Ovary (tissue), 9 donors: ENCODE data around the gene CTNNA3. TPM values are rescaled to one million over a fixed set of nuclear protein-coding genes. Genes with fewer than 3 reads are reported as not detected.
A peak's percentile ranks its signal among the peaks of the same experiment; 100 is the strongest.
"Not testable (repeated sequence)": the region's sequence is repeated elsewhere in the genome, so short reads cannot be mapped to it uniquely, and the experiment has no call there.

Source experiments
- DNase-seq, 5 donors: peaks; one replicate each; pipeline ENCODE4 v3.0.0-alpha.2; 2019 to 2020
- H3K27ac ChIP-seq, 2 donors: fragments of 200-600 bp; one replicate each; pipeline versions ENCODE4 v1.5.1 to v1.8.0; 2019 to 2022
- H3K27me3 ChIP-seq: fragments of 200-600 bp; one replicate; pipeline ENCODE4 v1.8.0; 2022
- H3K36me3 ChIP-seq: fragments of 200-600 bp; sonication (generic); one replicate; pipeline ENCODE4 v1.5.1; 2019
- H3K4me1 ChIP-seq: one replicate; pipeline ENCODE4 v1.8.1; 2013; ENCODE audit warnings: mild to moderate bottlenecking, moderate library complexity; ENCODE audit not compliant: insufficient read depth
- H3K4me3 ChIP-seq: fragments of 200-600 bp; sonication (generic); one replicate; pipeline ENCODE4 v1.5.1; 2017
- H3K9me3 ChIP-seq, 2 donors: fragments of 200-600 bp in 1 of 2; sonication (generic) in 1 of 2; one replicate each; pipeline versions ENCODE4 v1.5.1 to v1.8.1; 2013 to 2019; ENCODE audit warnings: mild to moderate bottlenecking in 1 of 2, moderate library complexity in 1 of 2
- CTCF ChIP-seq, 3 donors: fragments of 450-650 bp in 2 of 3; fragments of 200-600 bp in 1 of 3; IDR thresholded peaks; one replicate each; pipeline versions ENCODE4 v1.5.1 to v1.8.0; 2016 to 2022; ENCODE audit warnings: antibody characterized with exemption in 3 of 3, mild to moderate bottlenecking in 1 of 3
- EP300 ChIP-seq: sonication (generic); formaldehyde crosslinking; IDR thresholded peaks from one replicate; pipeline ENCODE4 v1.6.1; 2017; ENCODE audit warnings: antibody characterized with exemption
- POLR2A ChIP-seq: fragments of 450-650 bp; IDR thresholded peaks from one replicate; pipeline ENCODE4 v1.6.1; 2017; ENCODE audit warnings: antibody characterized with exemption, mild to moderate bottlenecking, moderate library complexity
- WGBS, 3 donors: extraction: QIAGEN DNeasy Blood & Tissue Kit in 1 of 3; methylation state at CpG; one replicate each; pipeline versions ENCODE4 v1.1.5 to v1.1.7; 2013 to 2017; 5-methylcytosine and 5-hydroxymethylcytosine counted together
- intact Hi-C, 4 donors: fragments of 100-400 bp; cut with DNase I; formaldehyde crosslinking; loops; one replicate each; pipeline versions ENCODE4 v1.11.0 to v1.15.1; 2022 to 2023
- polyA plus RNA-seq, 2 donors: library from polyadenylated mRNA; stranded (reverse); fragments of 200-250 nt in 1 of 2; fragments of 350-450 nt in 1 of 2; fragmentation: Illumina TruSeq in 1 of 2; extraction: RNeasy Lipid Tissue Mini Kit (QIAGEN cat#74804) in 1 of 2; gene quantifications; one replicate each; pipeline ENCODE4 v1.2.3, GENCODE V29; 2013 to 2014
- total RNA-seq, 7 donors: library from RNA; depleted of rRNA in 2 of 7; stranded (reverse); fragments of >200 nt in 2 of 7; fragmentation: NEBNext Ultra II Directional in 3 of 7; extraction: Animal tissue kit (Norgen Biotek cat#: 25700) in 3 of 7; gene quantifications; one replicate each; pipeline versions ENCODE4 v1.1.0 to v1.2.4, GENCODE V29; 2016 to 2023
- donor health status: DM: no; HTN: no; CAD: no; lungs with moderate emphysema.
- donor health status: DM: no; HTN: no; CAD: no.
- donor health status: Bipolar disorder and iron deficiency.
- donor health status: DM: yes; HTN: yes; CAD: no.
- donor health status: DM: no; HTN: no; CAD: no.
- donor health status: DM: yes; HTN: yes; CAD: no.

Gene CTNNA3
- total and polyA plus RNA-seq, 9 donors = 1.9 to 9.7 (median 4.0) TPM

- DNase-seq = no peak
- TF ChIP-seq EP300 (no peak), POLR2A (no peak), CTCF (IDR thresholded peaks at IDR 0.05) (no peak)
- intact Hi-C loops = loop anchor here in 2 of 4 donors (10.0 kb wide), 1 partner anchor 77 kb away; no protein-coding TSS in a partner anchor
- Histone ChIP-seq H3K27ac (no peak overlapping the region), H3K9me3 (no peaks in the 10 kb centered on the region), H3K27me3 (no peaks in the 10 kb centered on the region), H3K4me3 (no peak overlapping the region), H3K4me1 (peaks cover 2% of the 10 kb centered on the region), H3K36me3 (no peaks in the 10 kb centered on the region)
- WGBS, 3 donors = 50 to 56% (median 53%) methylated on average over 4 of the region's 4 CpGs
Observed at GRCh38 chr10:67698164-67698563, 2.2 kb upstream of the CTNNA3 start.

DNA sequence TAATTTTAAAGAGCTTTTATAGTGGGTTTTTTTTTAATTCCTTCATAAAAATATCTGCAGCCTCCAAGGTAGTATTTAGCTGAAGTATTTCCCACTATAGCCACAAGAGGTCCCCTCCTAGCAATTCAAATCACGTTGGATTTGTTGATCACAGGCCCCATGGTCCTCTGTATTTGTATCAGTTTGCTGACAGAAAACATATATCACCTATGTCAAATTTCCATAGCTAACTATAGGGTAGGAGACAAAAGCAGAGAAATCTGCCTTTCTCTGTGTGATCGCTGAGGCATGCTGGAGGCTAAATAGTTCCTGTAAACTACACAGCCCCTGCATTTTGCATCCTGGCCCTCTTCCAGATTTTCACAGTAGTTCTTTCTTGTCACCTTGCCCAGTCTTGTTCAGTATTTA, 1.7 kb upstream of the CTNNA3 start:
- Histone ChIP-seq H3K9me3 (no peaks in the 10 kb centered on the region), H3K36me3 (no peaks in the 10 kb centered on the region), H3K4me1 (peaks cover 2% of the 10 kb centered on the region), H3K4me3 (no peak overlapping the region), H3K27me3 (no peaks in the 10 kb centered on the region), H3K27ac (no peak overlapping the region)
- no peak for DNase-seq
- WGBS, 3 donors = 4 to 9% (median 4%) methylated on average over 2 of the region's 2 CpGs
- intact Hi-C loops = loop anchor here in 2 of 4 donors (10.0 kb wide), 1 partner anchor 77 kb away; no protein-coding TSS in a partner anchor
- TF ChIP-seq CTCF (IDR thresholded peaks at IDR 0.05) = peak in 2 of 3 donors; percentile 13 to 45
- no peak for TF ChIP-seq EP300

DNA sequence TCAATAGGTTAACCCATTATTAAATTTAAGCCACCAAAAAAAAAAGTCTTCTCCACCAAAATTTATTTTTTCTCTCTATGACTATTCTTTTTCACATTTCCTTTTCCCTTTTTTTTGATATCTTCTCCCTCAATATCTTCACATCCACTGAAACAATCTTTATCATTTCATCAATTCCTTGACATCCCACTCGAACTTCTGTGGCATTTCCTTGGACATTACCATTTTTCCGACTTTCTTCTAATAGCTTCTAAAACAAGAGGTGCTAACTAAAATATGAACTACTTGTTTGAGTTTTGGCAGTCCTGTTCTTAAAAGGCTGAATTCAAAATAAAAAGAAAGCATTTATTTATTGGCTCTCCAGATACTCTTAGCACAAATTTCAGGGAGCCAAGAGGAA, 684 bp upstream of the CTNNA3 start:
- Histone ChIP-seq H3K27ac (no peak overlapping the region), H3K4me3 (no peak overlapping the region), H3K36me3 (no peaks in the 10 kb centered on the region), H3K27me3 (no peaks in the 10 kb centered on the region), H3K4me1 (peaks cover 2% of the 10 kb centered on the region), H3K9me3 (no peaks in the 10 kb centered on the region)
- no peak for TF ChIP-seq POLR2A
- no peak for TF ChIP-seq EP300
- TF ChIP-seq CTCF (IDR thresholded peaks at IDR 0.05) = no peak
- WGBS, 3 donors = 49 to 61% (median 56%) methylated on average over 2 of the region's 2 CpGs
- DNase-seq = no peak
- intact Hi-C loops = loop anchor here in 2 of 4 donors (10.0 kb wide), 1 partner anchor 78 kb away; no protein-coding TSS in a partner anchor

DNA sequence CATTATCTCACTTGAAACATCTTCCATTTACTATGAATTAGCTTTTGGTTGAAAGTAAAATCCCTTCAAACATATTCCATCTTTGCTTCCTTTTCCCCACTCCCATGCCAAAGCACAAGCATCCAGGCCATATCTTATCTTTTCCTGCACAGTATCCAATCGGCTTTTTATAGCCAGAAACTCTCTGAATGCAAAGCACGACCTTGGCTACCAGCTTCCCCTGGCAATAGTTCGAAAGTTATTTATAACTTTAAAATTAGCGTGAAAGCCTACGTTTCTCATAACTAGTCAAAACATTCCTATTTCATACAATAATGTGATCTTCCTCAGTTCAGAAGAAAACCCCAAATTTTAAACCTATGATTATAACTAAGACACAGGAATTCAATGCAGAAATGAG, 440 bp downstream of the CTNNA3 start:
- no peaks in the 10 kb centered on the region for H3K36me3 ChIP-seq
- no peak overlapping the region for H3K27ac ChIP-seq
- H3K4me1 ChIP-seq = peaks cover 2% of the 10 kb centered on the region
- intact Hi-C loops = loop anchor here in 2 of 4 donors (10.0 kb wide), 1 partner anchor 79 kb away; no protein-coding TSS in a partner anchor
- no peak for DNase-seq
- H3K4me3 ChIP-seq = no peak overlapping the region
- no peaks in the 10 kb centered on the region for H3K9me3 ChIP-seq
- no peaks in the 10 kb centered on the region for H3K27me3 ChIP-seq
- TF ChIP-seq POLR2A (no peak), CTCF (IDR thresholded peaks at IDR 0.05) (no peak), EP300 (no peak)
- 1 to 2% (median 2%) methylated on average over 5 of the region's 5 CpGs for WGBS, 3 donors

DNA sequence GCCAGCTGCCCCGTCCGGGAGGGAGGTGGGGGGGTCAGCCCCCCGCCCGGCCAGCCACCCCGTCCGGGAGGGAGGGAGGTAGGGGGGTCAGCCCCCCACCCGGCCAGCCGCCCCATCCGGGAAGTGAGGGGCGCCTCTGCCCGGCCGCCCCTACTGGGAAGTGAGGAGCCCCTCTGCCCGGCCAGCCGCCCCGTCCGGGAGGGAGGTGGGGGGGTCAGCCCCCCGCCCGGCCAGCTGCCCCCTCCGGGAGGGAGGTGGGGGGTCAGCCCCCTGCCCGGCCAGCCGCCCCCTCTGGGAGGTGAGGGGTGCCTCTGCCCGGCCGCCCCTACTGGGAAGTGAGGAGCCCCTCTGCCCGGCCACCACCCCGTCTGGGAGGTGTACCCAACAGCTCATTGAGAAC, 4.1 kb downstream of the CTNNA3 start:
- 97% methylated on average over 21 of the region's 25 CpGs; no CpG with 5 or more reads in 2 of the 3 donors for WGBS, 3 donors
- not testable (repeated sequence) for H3K4me3 ChIP-seq, H3K27me3 ChIP-seq, H3K4me1 ChIP-seq, H3K27ac ChIP-seq, H3K36me3 ChIP-seq, H3K9me3 ChIP-seq, DNase-seq
- intact Hi-C loops = loop anchor here in 2 of 4 donors (10.0 kb wide), 1 partner anchor 83 kb away; no protein-coding TSS in a partner anchor

DNA sequence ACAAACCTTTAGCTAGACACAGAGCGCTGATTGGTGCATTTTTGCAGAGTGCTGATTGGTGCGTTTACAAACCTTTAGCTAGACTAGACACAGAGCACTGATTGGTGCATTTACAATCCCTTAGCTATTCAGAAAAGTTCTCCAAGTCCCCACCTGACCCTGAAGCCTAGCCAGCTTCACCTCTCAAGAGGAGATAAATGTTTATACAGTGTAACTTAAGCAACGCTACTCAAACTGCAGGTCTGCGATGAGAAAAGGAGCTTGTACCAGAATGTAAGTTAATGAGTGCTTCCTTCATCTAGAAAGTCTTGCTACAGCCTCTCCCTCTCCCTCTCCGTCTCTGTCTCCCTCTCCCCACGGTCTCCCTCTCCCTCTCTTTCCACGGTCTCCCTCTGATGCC, 5.5 kb downstream of the CTNNA3 start:
- not testable (repeated sequence) for H3K27ac ChIP-seq, H3K36me3 ChIP-seq, DNase-seq, H3K4me1 ChIP-seq, H3K4me3 ChIP-seq, H3K9me3 ChIP-seq, H3K27me3 ChIP-seq
- intact Hi-C loops = loop anchor here in 2 of 4 donors (10.0 kb wide), 1 partner anchor 84 kb away; no protein-coding TSS in a partner anchor
- WGBS, 3 donors = 95 to 97% (median 96%) methylated on average over 7 of the region's 7 CpGs

GRCh38 chr10:67684140-67684539, 11.9 kb downstream of the CTNNA3 start:
- H3K27me3 ChIP-seq, H3K36me3 ChIP-seq, H3K27ac ChIP-seq, DNase-seq, H3K4me1 ChIP-seq, H3K9me3 ChIP-seq, H3K4me3 ChIP-seq, intact Hi-C loops: not testable (repeated sequence)
- 89 to 96% (median 94%) methylated on average over 8 of the region's 8 CpGs for WGBS, 3 donors
